ENCODE data around the gene MINAR1.

MINAR1 gene

DNA sequence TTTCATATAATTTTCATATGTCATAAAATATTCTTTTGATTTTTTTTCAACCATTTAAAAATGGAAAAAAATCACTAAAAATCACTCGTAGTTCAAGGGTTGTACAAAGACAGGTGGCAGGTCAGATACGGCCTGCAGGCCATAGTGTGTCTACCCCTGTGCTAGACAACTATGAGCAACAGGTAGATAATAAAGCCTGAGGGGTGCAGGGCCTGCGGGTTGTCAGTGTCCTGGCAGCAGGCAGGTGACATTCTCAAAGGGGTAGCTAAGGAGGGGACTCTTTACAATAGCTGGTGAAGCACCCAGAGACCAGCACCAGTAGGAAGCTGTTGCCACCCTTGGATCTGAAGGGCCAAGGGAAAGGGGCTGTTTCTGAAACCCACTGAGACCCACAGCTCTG is 34.4 kb downstream of the MINAR1 start:
- DNase-seq (ENCODE audit: low spot score) = no peak

DNA sequence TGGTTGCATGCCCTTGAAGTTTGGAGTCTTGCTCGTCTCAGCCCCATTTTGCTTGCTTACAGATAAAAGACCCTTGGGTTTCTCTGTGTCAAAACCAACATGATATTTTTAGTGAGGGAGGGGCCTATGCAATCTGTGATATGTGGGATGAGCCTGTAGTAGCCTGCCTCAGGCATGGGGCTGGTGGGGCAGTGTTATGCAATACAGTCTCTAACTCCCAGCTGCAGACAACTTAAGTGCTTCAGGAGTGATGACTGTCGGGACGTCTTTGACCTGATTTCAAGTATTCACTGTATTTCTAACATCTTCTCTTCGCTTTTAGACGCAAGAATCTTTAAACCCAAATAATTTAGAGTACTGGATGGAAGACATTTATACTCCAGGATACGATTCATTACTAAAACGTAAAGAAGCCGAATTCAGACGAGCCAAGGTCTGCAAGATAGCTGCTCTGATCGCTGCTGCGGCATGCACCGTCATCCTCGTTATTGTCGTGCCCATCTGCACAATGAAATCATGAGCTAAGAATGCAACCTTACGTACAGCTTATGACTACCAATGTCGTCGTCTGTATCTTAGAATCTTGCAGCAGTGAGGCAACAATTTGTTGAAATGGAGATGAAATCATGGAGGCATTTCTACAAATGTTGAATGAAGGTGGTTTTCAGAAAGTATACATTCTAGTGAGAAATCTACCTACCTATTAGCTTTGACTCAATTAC is 35.9 kb downstream of the MINAR1 start:
- no peak for DNase-seq (ENCODE audit: low spot score)

DNA sequence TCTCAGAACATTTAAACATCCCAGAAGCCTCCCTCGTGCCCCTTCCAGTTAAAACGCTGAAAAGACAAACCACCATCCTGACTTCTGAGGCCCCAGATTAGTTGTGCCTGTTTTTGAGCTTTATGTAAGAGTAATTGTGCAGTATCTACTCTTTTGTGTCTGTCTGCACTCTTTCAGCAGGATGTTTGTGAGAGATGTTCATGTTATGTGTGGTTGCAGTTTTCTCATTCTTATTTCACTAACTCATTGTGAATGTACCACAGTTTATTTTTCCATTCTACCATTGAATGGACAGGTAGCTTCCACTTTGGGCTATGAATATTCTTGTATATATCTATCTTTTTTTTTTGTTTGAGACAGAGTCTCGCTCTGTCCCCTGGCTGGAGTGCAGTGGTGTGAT is 40.3 kb downstream of the MINAR1 start:
- DNase-seq (ENCODE audit: low spot score) = no peak

DNA sequence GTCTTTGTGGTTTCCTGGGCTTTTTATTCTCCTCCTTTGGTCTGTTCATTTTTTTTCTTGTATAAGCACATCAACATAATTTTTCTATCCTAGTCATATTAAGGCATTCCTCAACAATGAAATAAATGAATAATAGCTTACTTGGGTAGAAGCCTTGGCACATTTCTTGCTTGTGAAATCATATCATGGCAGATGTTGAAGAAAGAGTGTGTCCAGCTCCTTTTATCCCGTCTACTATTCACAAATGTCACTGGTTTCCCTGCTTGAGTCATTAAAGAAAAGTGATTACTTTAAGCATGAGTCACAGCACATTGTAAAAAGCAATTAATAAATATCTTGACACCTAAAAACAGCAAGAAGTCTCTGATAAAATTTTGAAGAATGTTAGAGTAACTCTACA is 42.1 kb downstream of the MINAR1 start:
- DNase-seq (ENCODE audit: low spot score) = no peak

DNA sequence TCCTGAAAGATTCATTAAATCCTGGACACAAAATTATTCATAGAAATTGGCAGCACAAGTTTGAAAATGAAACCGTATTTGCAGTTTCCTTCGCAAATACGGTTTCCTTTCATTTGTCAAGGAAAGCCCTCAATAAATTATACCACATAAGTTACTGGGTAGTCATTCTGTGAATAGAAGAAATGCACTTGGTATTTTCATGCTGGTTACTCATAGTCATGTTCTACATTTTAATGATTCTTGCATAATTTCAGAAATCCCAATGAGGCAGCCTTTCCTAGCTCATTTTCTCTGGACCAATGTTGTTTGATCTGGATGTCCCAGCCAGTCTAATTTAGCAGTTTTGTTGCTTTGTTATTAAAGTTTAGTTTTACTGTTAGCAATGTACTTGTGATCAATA is 43.2 kb downstream of the MINAR1 start:
- DNase-seq (ENCODE audit: low spot score) = no peak

DNA sequence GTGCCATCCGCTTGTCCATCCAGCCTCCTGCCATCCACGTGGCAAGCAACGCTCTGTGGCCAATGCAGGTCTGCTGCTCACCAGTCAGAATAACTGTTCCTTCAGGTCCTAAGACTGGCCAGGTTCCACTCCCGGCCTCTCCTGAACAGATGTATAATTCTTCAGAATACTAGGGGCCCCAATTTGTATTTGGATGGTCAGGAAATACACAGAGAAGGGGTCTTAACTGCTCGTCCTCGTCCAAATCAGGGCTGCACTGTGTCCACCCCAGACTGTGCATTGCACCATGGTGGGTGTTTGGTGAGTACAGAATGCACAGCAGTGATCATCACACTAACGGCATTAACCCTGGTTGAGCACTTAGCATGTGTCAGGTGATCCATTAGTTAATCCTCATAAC is 46.0 kb downstream of the MINAR1 start:
- DNase-seq (ENCODE audit: low spot score) = no peak

DNA sequence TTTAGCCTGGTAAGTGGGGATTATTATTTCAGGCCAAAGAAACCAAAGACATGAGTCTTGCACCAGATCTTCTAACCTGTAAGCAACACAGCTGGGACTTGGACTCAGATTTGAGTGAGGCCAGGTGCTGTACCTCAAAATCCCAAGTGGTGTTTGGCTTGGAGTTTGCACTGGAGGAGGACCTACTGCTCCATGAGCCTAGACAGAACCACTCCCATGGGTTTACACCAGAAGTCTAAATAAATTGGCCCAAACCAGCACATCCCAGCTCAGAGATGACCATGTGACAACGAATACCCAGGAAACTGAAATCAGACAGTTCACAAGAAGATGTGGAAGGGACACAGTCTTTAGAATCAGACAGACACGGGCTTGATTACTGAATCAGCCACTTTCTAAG is 47.5 kb downstream of the MINAR1 start:
- no peak for DNase-seq (ENCODE audit: low spot score)

DNA sequence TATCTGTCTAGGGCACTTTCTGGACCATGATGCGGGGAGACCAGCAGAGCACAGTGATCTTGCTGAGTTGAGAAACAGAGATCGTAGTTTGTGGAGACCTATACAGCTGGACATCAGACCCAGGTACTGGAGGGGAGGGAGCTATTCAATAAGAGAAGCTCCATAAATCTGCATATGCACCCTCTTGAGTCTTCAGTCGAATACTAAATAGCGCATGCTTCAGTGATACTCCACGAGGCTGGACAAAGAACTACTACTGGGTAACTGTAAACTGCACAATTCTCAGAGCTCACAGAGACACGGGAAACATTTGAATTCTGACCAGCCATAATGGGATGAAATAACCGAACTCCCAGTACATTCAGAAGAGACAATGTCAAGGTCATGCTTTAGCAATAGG is 49.7 kb downstream of the MINAR1 start:
- no peak for DNase-seq (ENCODE audit: low spot score)

All from COLO829 (cell line).